ENCODE measurements around the gene GIT2.

DNA sequence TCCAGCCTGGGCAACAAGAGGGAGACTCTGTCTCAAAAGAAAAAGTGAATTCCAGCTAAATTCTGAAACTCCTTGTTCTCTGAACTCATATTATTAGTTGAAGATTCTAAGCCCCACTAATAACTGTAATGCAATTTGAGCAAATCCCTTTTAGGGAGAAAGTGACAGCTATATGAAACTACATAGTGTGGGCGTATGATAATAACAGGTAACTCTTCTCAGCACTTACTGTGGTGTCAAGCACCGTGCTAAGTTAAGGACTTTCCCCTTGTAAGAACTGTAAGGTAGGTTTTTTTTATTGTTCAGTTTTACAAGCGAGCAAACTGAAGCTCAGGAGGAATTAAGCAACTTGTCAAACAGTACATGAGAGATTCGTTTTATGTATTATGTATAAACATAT, 8.4 kb upstream of the GIT2 start:
- TF ChIP-seq POLR2A (IDR thresholded peaks at IDR 0.05), result no peak
- TF ChIP-seq, protein P1, sequence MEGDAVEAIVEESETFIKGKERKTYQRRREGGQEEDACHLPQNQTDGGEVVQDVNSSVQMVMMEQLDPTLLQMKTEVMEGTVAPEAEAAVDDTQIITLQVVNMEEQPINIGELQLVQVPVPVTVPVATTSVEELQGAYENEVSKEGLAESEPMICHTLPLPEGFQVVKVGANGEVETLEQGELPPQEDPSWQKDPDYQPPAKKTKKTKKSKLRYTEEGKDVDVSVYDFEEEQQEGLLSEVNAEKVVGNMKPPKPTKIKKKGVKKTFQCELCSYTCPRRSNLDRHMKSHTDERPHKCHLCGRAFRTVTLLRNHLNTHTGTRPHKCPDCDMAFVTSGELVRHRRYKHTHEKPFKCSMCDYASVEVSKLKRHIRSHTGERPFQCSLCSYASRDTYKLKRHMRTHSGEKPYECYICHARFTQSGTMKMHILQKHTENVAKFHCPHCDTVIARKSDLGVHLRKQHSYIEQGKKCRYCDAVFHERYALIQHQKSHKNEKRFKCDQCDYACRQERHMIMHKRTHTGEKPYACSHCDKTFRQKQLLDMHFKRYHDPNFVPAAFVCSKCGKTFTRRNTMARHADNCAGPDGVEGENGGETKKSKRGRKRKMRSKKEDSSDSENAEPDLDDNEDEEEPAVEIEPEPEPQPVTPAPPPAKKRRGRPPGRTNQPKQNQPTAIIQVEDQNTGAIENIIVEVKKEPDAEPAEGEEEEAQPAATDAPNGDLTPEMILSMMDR (IDR thresholded peaks at IDR 0.05), result no peak
- no peak for TF ChIP-seq POLR2AphosphoS5 (IDR thresholded peaks at IDR 0.05)

All from transverse colon (tissue), 4 donors.